OCI-LY7 (cell line): Measurements from ENCODE around the gene CTDNEP1. TPM values are rescaled to one million over a fixed set of nuclear protein-coding genes. Genes with fewer than 3 reads are reported as not detected.

Experiments
- BruUV-seq: library from RNA; stranded (reverse); fragments of 400-500 nt; replicated peaks from 2 replicates; lab custom pipeline; 2021; lab: Mats Ljungman, UMichigan
- CTCF ChIA-PET: fragments of 300-600 bp; sonication (Branson Sonifier 250); formaldehyde crosslinking; loops from one replicate; lab custom pipeline; 2022; ENCODE audit warnings: antibody characterized with exemption; ENCODE audit not compliant: unreplicated experiment; lab: Charles Lee
- POLR2A ChIA-PET: fragments of 300-600 bp; sonication (Branson Sonifier 250); formaldehyde crosslinking; loops from one replicate; lab custom pipeline; 2022; ENCODE audit warnings: antibody characterized with exemption; lab: Charles Lee
- DNase-seq: peaks from one replicate; pipeline ENCODE4 v3.0.0-alpha.2; 2015; ENCODE audit warnings: low spot score
- H2AFZ ChIP-seq: fragments of 200-600 bp; sonication (generic), shearing (Covaris generic); 2 replicates; pipeline ENCODE4 v1.6.1; 2014; ENCODE audit warnings: mild to moderate bottlenecking, antibody characterized with exemption, low read length, moderate library complexity
- H3K27ac ChIP-seq: fragments of 200-600 bp; sonication (generic); 2 replicates; pipeline ENCODE4 v1.5.1; 2014; ENCODE audit warnings: mixed run types, low read depth, mild to moderate bottlenecking, moderate library complexity, low read length, inconsistent platforms; ENCODE audit not compliant: poor library complexity, severe bottlenecking
- H3K36me3 ChIP-seq: fragments of 200-600 bp; sonication (generic); 2 replicates; pipeline ENCODE4 v1.6.1; 2014; ENCODE audit warnings: mild to moderate bottlenecking, antibody characterized with exemption, low read length, moderate library complexity, mixed read lengths; ENCODE audit not compliant: insufficient read depth
- H3K4me1 ChIP-seq: fragments of 200-600 bp; sonication (generic); 2 replicates; pipeline ENCODE4 v1.5.1; 2014; ENCODE audit warnings: mild to moderate bottlenecking, low read length; ENCODE audit not compliant: insufficient read depth, poor library complexity, severe bottlenecking
- H3K4me2 ChIP-seq: fragments of 200-600 bp; sonication (generic); 2 replicates; pipeline ENCODE4 v1.6.1; 2014; ENCODE audit warnings: mild to moderate bottlenecking, low read length
- H3K4me3 ChIP-seq: fragments of 200-600 bp; sonication (generic); 2 replicates; pipeline ENCODE4 v1.5.1; 2014; ENCODE audit warnings: mild to moderate bottlenecking, low read depth, low read length; ENCODE audit not compliant: poor library complexity, severe bottlenecking
- H3K79me2 ChIP-seq: fragments of 200-600 bp; sonication (generic); 2 replicates; pipeline ENCODE4 v1.6.1; 2016; ENCODE audit warnings: low read depth, mild to moderate bottlenecking, low read length, moderate library complexity, mixed read lengths; ENCODE audit not compliant: insufficient read depth
- H3K9me2 ChIP-seq: fragments of 200-600 bp; sonication (generic); 2 replicates; pipeline ENCODE4 v1.6.1; 2016; ENCODE audit warnings: mild to moderate bottlenecking, low read length, mixed read lengths; ENCODE audit not compliant: insufficient read depth
- H3K9me3 ChIP-seq: fragments of 200-600 bp; sonication (generic); 2 replicates; pipeline ENCODE4 v1.6.1; 2014; ENCODE audit warnings: mild to moderate bottlenecking, mixed run types, low read length, mixed read lengths
- H4K20me1 ChIP-seq: fragments of 200-600 bp; sonication (generic); 2 replicates; pipeline ENCODE4 v1.6.1; 2014; ENCODE audit warnings: mild to moderate bottlenecking, antibody characterized with exemption, low read length, moderate library complexity, mixed read lengths; ENCODE audit not compliant: insufficient read depth
- EZH2phosphoT487 ChIP-seq: fragments of 200-600 bp; sonication (generic); IDR thresholded peaks from 2 replicates; pipeline ENCODE4 v1.6.1; 2018; ENCODE audit warnings: low read depth, borderline replicate concordance, mild to moderate bottlenecking, mixed run types, antibody characterized with exemption, low read length, moderate library complexity, mixed read lengths
- intact Hi-C: fragments of 100-400 bp; cut with micrococcal nuclease; formaldehyde crosslinking; loops from one replicate; pipeline ENCODE4 v1.10.0; 2022; ENCODE audit not compliant: unreplicated experiment
- total RNA-seq, 2 experiments: library from RNA; depleted of rRNA in 1 of 2; stranded (reverse); fragments of >200 nt in 1 of 2; shearing (Covaris generic) in 1 of 2; gene quantifications; 2 replicates each; pipeline ENCODE4 v1.2.3, GENCODE V29; 2014 to 2022
- TF ChIP-seq, protein P1 (sequence below): fragments of 200-600 bp; sonication (generic); conservative IDR thresholded peaks from 2 replicates; pipeline ENCODE4 v1.5.1; 2014; ENCODE audit warnings: mild to moderate bottlenecking, antibody characterized with exemption, low read length, moderate library complexity, mixed read lengths

CTDNEP1 gene
- total RNA-seq, 2 experiments from 2014 or later, result 52.1 to 173 TPM

DNA sequence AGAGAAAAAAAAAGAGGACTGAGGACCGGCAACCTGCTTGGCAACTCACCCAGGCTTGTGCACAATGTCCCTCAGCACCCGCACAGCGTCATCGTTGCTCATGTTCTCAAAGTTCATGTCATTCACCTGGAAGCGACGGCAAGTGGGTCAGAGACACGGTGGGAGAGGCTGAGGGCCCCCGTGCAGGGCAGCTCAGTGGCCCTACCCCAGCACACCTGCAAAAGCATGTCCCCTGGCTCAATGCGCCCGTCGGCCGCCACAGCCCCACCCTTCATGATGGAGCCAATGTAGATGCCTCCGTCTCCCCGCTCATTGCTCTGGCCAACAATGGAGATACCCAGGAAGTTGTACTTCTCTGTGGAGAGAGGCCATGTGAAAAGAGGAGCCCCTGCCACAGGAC lies 22.6 kb downstream of the CTDNEP1 start:
- H3K4me1 ChIP-seq, result peaks cover 10% of the 10 kb centered on the region
- H3K27ac ChIP-seq, result no peak overlapping the region
- H3K9me2 ChIP-seq, result no peaks in the 10 kb centered on the region
- H2AFZ ChIP-seq, result no peak overlapping the region
- POLR2A ChIA-PET, result no interaction called here
- no peak overlapping the region for H3K4me3 ChIP-seq
- CTCF ChIA-PET, result no interaction called here
- no TSS peak for BruUV-seq
- TF ChIP-seq, protein P1, sequence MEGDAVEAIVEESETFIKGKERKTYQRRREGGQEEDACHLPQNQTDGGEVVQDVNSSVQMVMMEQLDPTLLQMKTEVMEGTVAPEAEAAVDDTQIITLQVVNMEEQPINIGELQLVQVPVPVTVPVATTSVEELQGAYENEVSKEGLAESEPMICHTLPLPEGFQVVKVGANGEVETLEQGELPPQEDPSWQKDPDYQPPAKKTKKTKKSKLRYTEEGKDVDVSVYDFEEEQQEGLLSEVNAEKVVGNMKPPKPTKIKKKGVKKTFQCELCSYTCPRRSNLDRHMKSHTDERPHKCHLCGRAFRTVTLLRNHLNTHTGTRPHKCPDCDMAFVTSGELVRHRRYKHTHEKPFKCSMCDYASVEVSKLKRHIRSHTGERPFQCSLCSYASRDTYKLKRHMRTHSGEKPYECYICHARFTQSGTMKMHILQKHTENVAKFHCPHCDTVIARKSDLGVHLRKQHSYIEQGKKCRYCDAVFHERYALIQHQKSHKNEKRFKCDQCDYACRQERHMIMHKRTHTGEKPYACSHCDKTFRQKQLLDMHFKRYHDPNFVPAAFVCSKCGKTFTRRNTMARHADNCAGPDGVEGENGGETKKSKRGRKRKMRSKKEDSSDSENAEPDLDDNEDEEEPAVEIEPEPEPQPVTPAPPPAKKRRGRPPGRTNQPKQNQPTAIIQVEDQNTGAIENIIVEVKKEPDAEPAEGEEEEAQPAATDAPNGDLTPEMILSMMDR, result no peak
- TF ChIP-seq EZH2phosphoT487, result no peak
- H3K9me3 ChIP-seq, result no peaks in the 10 kb centered on the region
- intact Hi-C loops, result no loop called here
- peaks cover 11% of the 10 kb centered on the region for H4K20me1 ChIP-seq
- no peak for DNase-seq
- H3K79me2 ChIP-seq, result peaks cover 36% of the 10 kb centered on the region
- peaks cover 83% of the 10 kb centered on the region for H3K36me3 ChIP-seq
- H3K4me2 ChIP-seq, result no peak overlapping the region

DNA sequence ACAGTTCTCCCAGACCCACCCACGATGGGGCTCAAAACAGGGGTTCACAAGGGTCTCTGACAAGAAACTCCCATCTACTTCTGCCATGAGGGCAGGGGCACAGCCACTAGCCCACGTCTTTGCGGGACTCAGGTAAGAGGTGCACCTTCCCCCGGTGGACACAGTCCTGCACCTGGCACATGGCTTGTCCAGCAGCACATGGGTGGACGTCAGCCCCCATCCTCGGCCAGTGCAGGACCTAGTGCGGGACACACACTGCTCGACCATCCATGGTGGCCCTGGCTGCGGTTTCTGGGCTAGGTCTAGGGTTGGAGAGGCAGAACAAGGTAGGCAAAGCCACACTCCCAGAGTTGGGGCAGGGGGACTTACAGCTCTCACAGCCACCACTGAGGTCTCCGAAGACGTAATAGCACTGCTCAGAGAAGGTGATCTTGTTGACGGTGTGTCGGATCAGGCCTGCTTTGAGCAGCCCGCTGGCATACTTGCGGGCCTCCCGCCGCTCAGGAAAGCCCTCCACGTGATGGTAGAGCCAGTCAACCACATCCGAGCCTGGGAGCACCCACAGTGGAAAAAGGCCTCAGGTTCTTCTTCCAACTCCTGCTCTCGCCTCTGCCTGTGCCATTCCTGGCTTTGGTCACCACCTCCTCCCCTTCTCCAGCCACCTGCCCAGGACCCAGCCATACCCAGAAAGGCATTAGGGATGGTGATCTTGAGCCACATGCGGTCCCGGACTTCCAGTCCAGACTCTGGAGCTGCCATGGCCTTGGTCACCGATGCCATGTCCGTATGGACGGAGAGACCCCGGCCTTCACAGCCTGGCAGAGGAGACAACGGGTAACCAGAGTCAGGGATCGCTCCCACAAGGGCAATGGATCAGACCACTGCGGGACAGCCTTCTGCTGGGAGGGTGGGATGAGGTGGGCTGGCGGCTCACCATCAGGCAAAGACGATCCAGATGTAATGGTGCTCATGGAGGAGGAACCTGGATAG lies 24.5 kb downstream of the CTDNEP1 start:
- H3K79me2 ChIP-seq, result peaks cover 17% of the 10 kb centered on the region
- H4K20me1 ChIP-seq, result peaks cover 4% of the 10 kb centered on the region
- no peaks in the 10 kb centered on the region for H3K9me3 ChIP-seq
- H2AFZ ChIP-seq, result no peak overlapping the region
- H3K4me3 ChIP-seq, result no peak overlapping the region
- POLR2A ChIA-PET, result no interaction called here
- TF ChIP-seq, protein P1, result no peak
- TF ChIP-seq EZH2phosphoT487, result no peak
- H3K36me3 ChIP-seq, result peaks cover 95% of the 10 kb centered on the region
- no peak for DNase-seq
- intact Hi-C loops, result no loop called here
- peaks cover 3% of the 10 kb centered on the region for H3K4me1 ChIP-seq
- no peaks in the 10 kb centered on the region for H3K9me2 ChIP-seq
- no TSS peak for BruUV-seq
- CTCF ChIA-PET, result no interaction called here
- no peak overlapping the region for H3K27ac ChIP-seq
- no peak overlapping the region for H3K4me2 ChIP-seq
